Measurements from ENCODE around the gene BCL3. TPM values are rescaled to one million over a fixed set of nuclear protein-coding genes. Genes with fewer than 3 reads are reported as not detected.
A peak's percentile ranks its signal among the peaks of the same experiment; 100 is the strongest.

Gene BCL3
- total and polyA plus RNA-seq, 2 of the 13 experiments (the other 11 are each of a cell fraction or from before 2014, with no cell fraction given): 2.3 to 4.0 TPM

DNA sequence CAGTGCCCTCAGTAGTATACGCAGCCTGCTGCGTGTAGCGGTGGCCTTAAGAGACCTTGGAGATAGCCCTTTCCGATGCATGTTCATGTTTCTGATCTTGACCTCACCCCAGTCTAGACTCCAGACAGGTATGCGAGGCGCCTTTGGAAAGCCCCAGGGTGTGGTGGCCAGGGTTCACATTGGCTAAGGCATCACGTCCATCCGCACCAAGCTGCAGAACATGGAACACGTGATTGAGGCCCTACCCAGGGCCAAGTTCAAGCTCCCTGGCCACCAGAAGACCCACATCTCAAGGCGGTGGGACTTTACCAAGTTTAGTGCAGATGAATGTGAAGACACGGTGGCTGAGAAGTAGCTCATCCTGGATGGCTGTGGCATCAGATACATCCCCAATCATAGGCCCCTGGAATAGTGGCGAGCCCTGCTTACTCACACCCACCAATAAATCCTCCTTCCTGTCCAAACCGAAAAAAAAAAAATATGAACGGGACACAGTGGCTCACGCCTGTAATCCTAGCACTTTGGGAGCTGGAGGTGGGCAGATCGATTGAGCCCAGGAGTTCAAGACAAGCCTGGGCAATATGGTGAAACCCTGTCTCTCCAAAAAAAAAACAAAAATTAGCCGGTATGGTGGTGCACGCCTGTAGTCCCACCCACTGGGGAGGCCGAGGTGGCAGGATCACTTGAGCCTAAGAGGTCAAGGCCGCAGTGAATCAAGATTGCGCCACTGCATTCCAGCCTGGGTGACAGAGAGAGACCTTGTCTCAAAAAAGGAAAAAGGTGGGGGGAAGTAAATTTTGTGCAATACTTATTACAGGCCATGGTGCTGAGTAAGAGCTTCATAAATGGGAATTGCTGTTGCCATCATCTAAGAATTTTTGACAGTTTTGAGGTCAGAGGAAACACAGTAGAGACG is 16.8 kb downstream of the BCL3 start (continued):
- TF ChIP-seq ZNF460 (CRISPR knock-in tag; IDR thresholded peaks at IDR 0.05; ENCODE audit: borderline replicate concordance) (peak; percentile 100), RBM22 (optimal IDR thresholded peaks at IDR 0.05; ENCODE audit: low read length) (no peak), ZNF879 (CRISPR knock-in tag; IDR thresholded peaks at IDR 0.05) (no peak), SKIL (CRISPR knock-in tag; IDR thresholded peaks at IDR 0.05; ENCODE audit: borderline replicate concordance) (peak; percentile 76), HMG20B (CRISPR knock-in tag; conservative IDR thresholded peaks at IDR 0.05) (peak; percentile 65; the same call in 1 of the 2 replicates), ZNF232 (CRISPR knock-in tag; IDR thresholded peaks at IDR 0.05; ENCODE audit: borderline replicate concordance) (no peak; the same call in 1 of the 2 replicates), HOXA9 (CRISPR knock-in tag; IDR thresholded peaks at IDR 0.05; ENCODE audit: borderline replicate concordance) (peak; percentile 52; the same call in 1 of the 2 replicates), NR2F6 (IDR thresholded peaks at IDR 0.05) (peak; percentile 98), NR2F6 (CRISPR knock-in tag; IDR thresholded peaks at IDR 0.05) (peak; percentile 99), NCOA2 (CRISPR knock-in tag; IDR thresholded peaks at IDR 0.05) (peak; percentile 92), SP140L (CRISPR knock-in tag; IDR thresholded peaks at IDR 0.05; ENCODE audit: borderline replicate concordance) (no peak), TGIF2 (CRISPR knock-in tag; IDR thresholded peaks at IDR 0.05) (no peak), ZNF761 (CRISPR knock-in tag; conservative IDR thresholded peaks at IDR 0.05) (peak; percentile 17; the same call in 1 of the 2 replicates), PHB2 (IDR thresholded peaks at IDR 0.05; ENCODE audit: partially characterized antibody) (no peak), KDM4B (CRISPR knock-in tag; IDR thresholded peaks at IDR 0.05) (0 out of 2 replicates have a peak, but pooled peaks have one; percentile 39), ZNF781 (CRISPR knock-in tag; IDR thresholded peaks at IDR 0.05; ENCODE audit: borderline replicate concordance, not compliant biosample characterization) (peak; percentile 50), MED1 (CRISPR knock-in tag; IDR thresholded peaks at IDR 0.05) (peak; percentile 75)
- TF ChIP-seq, protein P1, sequence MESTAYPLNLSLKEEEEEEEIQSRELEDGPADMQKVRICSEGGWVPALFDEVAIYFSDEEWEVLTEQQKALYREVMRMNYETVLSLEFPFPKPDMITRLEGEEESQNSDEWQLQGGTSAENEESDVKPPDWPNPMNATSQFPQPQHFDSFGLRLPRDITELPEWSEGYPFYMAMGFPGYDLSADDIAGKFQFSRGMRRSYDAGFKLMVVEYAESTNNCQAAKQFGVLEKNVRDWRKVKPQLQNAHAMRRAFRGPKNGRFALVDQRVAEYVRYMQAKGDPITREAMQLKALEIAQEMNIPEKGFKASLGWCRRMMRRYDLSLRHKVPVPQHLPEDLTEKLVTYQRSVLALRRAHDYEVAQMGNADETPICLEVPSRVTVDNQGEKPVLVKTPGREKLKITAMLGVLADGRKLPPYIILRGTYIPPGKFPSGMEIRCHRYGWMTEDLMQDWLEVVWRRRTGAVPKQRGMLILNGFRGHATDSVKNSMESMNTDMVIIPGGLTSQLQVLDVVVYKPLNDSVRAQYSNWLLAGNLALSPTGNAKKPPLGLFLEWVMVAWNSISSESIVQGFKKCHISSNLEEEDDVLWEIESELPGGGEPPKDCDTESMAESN (CRISPR knock-in tag; conservative IDR thresholded peaks at IDR 0.05): peak; percentile 68
- TF ChIP-seq, protein P2, sequence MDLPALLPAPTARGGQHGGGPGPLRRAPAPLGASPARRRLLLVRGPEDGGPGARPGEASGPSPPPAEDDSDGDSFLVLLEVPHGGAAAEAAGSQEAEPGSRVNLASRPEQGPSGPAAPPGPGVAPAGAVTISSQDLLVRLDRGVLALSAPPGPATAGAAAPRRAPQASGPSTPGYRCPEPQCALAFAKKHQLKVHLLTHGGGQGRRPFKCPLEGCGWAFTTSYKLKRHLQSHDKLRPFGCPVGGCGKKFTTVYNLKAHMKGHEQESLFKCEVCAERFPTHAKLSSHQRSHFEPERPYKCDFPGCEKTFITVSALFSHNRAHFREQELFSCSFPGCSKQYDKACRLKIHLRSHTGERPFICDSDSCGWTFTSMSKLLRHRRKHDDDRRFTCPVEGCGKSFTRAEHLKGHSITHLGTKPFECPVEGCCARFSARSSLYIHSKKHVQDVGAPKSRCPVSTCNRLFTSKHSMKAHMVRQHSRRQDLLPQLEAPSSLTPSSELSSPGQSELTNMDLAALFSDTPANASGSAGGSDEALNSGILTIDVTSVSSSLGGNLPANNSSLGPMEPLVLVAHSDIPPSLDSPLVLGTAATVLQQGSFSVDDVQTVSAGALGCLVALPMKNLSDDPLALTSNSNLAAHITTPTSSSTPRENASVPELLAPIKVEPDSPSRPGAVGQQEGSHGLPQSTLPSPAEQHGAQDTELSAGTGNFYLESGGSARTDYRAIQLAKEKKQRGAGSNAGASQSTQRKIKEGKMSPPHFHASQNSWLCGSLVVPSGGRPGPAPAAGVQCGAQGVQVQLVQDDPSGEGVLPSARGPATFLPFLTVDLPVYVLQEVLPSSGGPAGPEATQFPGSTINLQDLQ (CRISPR knock-in tag; IDR thresholded peaks at IDR 0.05): 0 out of 2 replicates have a peak, but pooled peaks have one; percentile 71
- TF ChIP-seq, protein P3, sequence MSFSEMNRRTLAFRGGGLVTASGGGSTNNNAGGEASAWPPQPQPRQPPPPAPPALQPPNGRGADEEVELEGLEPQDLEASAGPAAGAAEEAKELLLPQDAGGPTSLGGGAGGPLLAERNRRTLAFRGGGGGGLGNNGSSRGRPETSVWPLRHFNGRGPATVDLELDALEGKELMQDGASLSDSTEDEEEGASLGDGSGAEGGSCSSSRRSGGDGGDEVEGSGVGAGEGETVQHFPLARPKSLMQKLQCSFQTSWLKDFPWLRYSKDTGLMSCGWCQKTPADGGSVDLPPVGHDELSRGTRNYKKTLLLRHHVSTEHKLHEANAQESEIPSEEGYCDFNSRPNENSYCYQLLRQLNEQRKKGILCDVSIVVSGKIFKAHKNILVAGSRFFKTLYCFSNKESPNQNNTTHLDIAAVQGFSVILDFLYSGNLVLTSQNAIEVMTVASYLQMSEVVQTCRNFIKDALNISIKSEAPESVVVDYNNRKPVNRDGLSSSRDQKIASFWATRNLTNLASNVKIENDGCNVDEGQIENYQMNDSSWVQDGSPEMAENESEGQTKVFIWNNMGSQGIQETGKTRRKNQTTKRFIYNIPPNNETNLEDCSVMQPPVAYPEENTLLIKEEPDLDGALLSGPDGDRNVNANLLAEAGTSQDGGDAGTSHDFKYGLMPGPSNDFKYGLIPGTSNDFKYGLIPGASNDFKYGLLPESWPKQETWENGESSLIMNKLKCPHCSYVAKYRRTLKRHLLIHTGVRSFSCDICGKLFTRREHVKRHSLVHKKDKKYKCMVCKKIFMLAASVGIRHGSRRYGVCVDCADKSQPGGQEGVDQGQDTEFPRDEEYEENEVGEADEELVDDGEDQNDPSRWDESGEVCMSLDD (CRISPR knock-in tag; IDR thresholded peaks at IDR 0.05; ENCODE audit: borderline replicate concordance): peak; percentile 29; the same call in 1 of the 2 replicates
